ENCODE measurements around the gene ZNRF4.

Gene ZNRF4

GRCh38 chr19:5420953-5421352, 34.3 kb upstream of the ZNRF4 start:
- no peak for DNase-seq (ENCODE audit: extremely low spot score)
- ChIA-PET POLR2A (no interaction called here), CTCF (no interaction called here)
- TF ChIP-seq SP1 (IDR thresholded peaks at IDR 0.05) (no peak), TARDBP (IDR thresholded peaks at IDR 0.05) (no peak), LEF1 (IDR thresholded peaks at IDR 0.05; ENCODE audit: borderline replicate concordance) (no peak), BHLHE40 (IDR thresholded peaks at IDR 0.05; ENCODE audit: borderline replicate concordance) (no peak)

DNA sequence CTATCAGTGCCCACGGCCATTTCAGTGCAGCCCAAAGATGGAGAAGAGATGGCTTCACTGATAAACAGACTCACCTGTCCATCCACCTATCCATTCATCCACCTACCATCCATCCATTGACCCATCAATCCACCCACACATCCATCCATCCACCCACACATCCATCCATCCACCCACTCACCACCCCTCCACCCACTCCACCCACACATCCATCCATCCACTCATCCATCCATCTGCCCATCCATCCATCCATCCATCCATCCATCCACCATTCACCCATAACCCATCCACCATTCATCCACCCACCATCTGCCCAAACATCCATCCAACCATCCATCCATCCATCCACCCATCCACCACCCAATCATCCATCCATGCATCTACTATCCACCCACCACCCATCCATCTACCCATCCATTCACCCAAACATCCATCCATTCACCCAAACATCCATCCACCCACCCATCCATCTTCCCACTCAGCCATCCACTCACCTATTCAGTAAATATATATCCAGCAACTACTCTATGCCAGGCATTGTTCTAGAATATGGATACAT, 31.6 kb upstream of the ZNRF4 start:
- CTCF ChIA-PET = no interaction called here
- no peak for DNase-seq (ENCODE audit: extremely low spot score)
- TF ChIP-seq FOXA1 (IDR thresholded peaks at IDR 0.05) = no peak
- no peak for TF ChIP-seq LEF1 (IDR thresholded peaks at IDR 0.05; ENCODE audit: borderline replicate concordance)
- TF ChIP-seq BHLHE40 (IDR thresholded peaks at IDR 0.05; ENCODE audit: borderline replicate concordance) = no peak
- no peak for TF ChIP-seq TARDBP (IDR thresholded peaks at IDR 0.05)
- no peak for TF ChIP-seq ARNT (IDR thresholded peaks at IDR 0.05)
- no peak for TF ChIP-seq FOXM1 (IDR thresholded peaks at IDR 0.05; ENCODE audit: borderline replicate concordance)
- TF ChIP-seq FOXK2 (IDR thresholded peaks at IDR 0.05) = no peak
- TF ChIP-seq ZNF384 (IDR thresholded peaks at IDR 0.05) = no peak
- no peak for TF ChIP-seq CTBP1 (IDR thresholded peaks at IDR 0.05; ENCODE audit: borderline replicate concordance)
- TF ChIP-seq ELF4 (IDR thresholded peaks at IDR 0.05) = no peak
- TF ChIP-seq SP1 (IDR thresholded peaks at IDR 0.05) = no peak
- TF ChIP-seq HDGF (IDR thresholded peaks at IDR 0.05; ENCODE audit: borderline replicate concordance) = no peak
- TF ChIP-seq L3MBTL2 (conservative IDR thresholded peaks at IDR 0.05) = no peak
- TF ChIP-seq NFRKB (IDR thresholded peaks at IDR 0.05) = no peak
- TF ChIP-seq SUZ12 (IDR thresholded peaks at IDR 0.05) = no peak
- POLR2A ChIA-PET = no interaction called here

DNA sequence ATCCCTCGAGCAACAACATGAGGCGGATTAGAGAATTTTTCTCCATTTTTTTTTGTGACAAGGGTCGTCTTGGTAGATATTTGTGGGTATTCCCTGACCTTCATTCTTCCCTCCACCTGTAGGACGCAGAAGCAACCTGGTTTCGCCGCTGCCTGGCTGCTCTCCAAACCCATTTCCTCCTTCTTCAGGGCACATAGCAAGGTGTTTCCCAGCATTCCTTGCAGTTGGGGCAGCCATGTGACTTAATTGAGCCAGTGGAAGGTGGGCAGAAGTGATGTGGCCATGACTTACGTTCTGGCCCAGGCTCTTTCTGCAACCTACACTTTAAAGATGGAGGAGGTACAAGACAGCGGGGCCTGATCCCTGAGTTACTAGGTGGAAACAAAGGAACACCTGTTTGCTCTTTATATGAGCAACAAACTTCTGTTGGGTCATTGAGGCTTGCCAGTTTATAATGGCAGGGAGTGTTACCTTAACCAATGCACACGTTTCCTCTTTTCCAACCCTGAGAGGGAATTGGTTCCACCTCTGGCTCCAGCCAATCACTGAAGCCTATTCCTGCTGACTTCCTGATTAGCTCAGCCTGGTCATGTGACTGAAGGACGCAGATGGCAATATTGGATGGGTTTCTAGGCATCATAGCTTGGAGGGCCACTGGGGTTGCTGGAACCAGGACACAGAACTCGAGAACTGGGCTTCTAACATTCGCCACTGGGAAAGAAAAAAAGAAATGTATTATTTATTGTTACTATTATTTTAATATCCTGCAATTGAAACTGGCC, 30.8 kb upstream of the ZNRF4 start:
- ChIA-PET POLR2A (no interaction called here), CTCF (no interaction called here)
- no peak for DNase-seq (ENCODE audit: extremely low spot score)
- TF ChIP-seq LEF1 (IDR thresholded peaks at IDR 0.05; ENCODE audit: borderline replicate concordance) = no peak
- no peak for TF ChIP-seq ZNF384 (IDR thresholded peaks at IDR 0.05)
- no peak for TF ChIP-seq FOXK2 (IDR thresholded peaks at IDR 0.05)
- TF ChIP-seq ELF4 (IDR thresholded peaks at IDR 0.05) = no peak
- no peak for TF ChIP-seq TARDBP (IDR thresholded peaks at IDR 0.05)
- TF ChIP-seq SP1 (IDR thresholded peaks at IDR 0.05) = no peak
- no peak for TF ChIP-seq FOXA1 (IDR thresholded peaks at IDR 0.05)
- TF ChIP-seq, protein P1, sequence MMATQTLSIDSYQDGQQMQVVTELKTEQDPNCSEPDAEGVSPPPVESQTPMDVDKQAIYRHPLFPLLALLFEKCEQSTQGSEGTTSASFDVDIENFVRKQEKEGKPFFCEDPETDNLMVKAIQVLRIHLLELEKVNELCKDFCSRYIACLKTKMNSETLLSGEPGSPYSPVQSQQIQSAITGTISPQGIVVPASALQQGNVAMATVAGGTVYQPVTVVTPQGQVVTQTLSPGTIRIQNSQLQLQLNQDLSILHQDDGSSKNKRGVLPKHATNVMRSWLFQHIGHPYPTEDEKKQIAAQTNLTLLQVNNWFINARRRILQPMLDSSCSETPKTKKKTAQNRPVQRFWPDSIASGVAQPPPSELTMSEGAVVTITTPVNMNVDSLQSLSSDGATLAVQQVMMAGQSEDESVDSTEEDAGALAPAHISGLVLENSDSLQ (IDR thresholded peaks at IDR 0.05) = no peak
- TF ChIP-seq FOXM1 (IDR thresholded peaks at IDR 0.05; ENCODE audit: borderline replicate concordance) = no peak
- TF ChIP-seq CTBP1 (IDR thresholded peaks at IDR 0.05; ENCODE audit: borderline replicate concordance) = no peak
- TF ChIP-seq NFRKB (IDR thresholded peaks at IDR 0.05) = no peak
- no peak for TF ChIP-seq ARNT (IDR thresholded peaks at IDR 0.05)
- no peak for TF ChIP-seq BHLHE40 (IDR thresholded peaks at IDR 0.05; ENCODE audit: borderline replicate concordance)
- no peak for TF ChIP-seq SUZ12 (IDR thresholded peaks at IDR 0.05)
- no peak for TF ChIP-seq HDGF (IDR thresholded peaks at IDR 0.05; ENCODE audit: borderline replicate concordance)
- TF ChIP-seq L3MBTL2 (conservative IDR thresholded peaks at IDR 0.05) = no peak

GRCh38 chr19:5425260-5425659, 30.0 kb upstream of the ZNRF4 start:
- CTCF ChIA-PET = no interaction called here
- POLR2A ChIA-PET = no interaction called here

DNA sequence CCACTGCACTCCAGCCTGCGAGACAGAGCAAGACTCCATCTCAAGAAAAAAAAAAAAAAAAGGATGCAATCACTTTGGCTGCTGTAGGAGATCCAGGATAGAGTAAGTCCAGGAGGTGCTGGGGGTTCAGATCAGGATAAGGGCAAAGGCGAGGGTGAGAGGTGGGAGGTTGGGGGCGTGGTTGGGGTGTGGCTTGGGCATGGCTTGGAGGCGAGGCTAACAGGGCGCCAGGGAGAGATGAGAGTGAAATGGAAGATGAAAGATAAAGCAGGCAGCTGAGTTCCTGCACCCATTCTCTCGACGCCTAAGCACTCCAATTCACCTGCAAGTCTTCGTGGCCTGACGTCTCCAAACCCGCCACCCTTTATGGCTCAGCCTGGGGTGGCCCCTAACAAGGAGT, 25.0 kb upstream of the ZNRF4 start:
- ChIA-PET POLR2A (no interaction called here), CTCF (no interaction called here)
- no peak for TF ChIP-seq SUZ12 (IDR thresholded peaks at IDR 0.05)
- DNase-seq (ENCODE audit: extremely low spot score) = no peak

More at GRCh38 chr19:5425260-5425659, 30.0 kb upstream of the ZNRF4 start:
- DNase-seq (ENCODE audit: extremely low spot score) = no peak
- TF ChIP-seq SUZ12 (IDR thresholded peaks at IDR 0.05) (no peak), TARDBP (IDR thresholded peaks at IDR 0.05) (no peak), BHLHE40 (IDR thresholded peaks at IDR 0.05; ENCODE audit: borderline replicate concordance) (no peak), CTBP1 (IDR thresholded peaks at IDR 0.05; ENCODE audit: borderline replicate concordance) (no peak), FOXM1 (IDR thresholded peaks at IDR 0.05; ENCODE audit: borderline replicate concordance) (no peak), LEF1 (IDR thresholded peaks at IDR 0.05; ENCODE audit: borderline replicate concordance) (no peak), L3MBTL2 (conservative IDR thresholded peaks at IDR 0.05) (no peak)

DNA sequence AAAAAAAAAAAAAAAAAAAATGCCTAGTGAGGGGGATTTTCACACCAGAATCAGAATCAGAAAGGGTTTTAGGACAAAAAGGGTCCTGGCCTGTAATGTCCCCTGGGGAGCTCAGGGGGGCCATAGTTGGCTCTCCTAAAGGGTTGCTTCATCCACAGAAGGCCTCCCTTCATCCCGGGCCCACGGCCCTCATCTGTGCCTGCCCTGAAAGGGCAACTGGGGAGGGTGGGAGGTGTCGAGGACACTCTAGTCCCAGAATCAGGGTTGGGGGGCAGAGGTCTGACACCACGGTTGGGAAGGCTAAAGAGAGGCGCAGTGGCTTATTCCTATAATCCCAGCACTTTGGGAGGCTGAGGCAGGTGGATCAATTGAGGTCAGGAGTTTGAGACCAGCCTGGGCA, 22.5 kb upstream of the ZNRF4 start:
- no peak for DNase-seq (ENCODE audit: extremely low spot score)
- TF ChIP-seq HDGF (IDR thresholded peaks at IDR 0.05; ENCODE audit: borderline replicate concordance) = no peak
- TF ChIP-seq SP1 (IDR thresholded peaks at IDR 0.05) = no peak
- no peak for TF ChIP-seq SUZ12 (IDR thresholded peaks at IDR 0.05)
- no peak for TF ChIP-seq LEF1 (IDR thresholded peaks at IDR 0.05; ENCODE audit: borderline replicate concordance)
- no peak for TF ChIP-seq ELF4 (IDR thresholded peaks at IDR 0.05)
- no peak for TF ChIP-seq TARDBP (IDR thresholded peaks at IDR 0.05)
- no peak for TF ChIP-seq BHLHE40 (IDR thresholded peaks at IDR 0.05; ENCODE audit: borderline replicate concordance)
- no peak for TF ChIP-seq ZNF384 (IDR thresholded peaks at IDR 0.05)
- no peak for TF ChIP-seq CTBP1 (IDR thresholded peaks at IDR 0.05; ENCODE audit: borderline replicate concordance)
- TF ChIP-seq L3MBTL2 (conservative IDR thresholded peaks at IDR 0.05) = no peak
- CTCF ChIA-PET = no interaction called here
- POLR2A ChIA-PET = no interaction called here

GRCh38 chr19:5434351-5434917, 20.8 kb upstream of the ZNRF4 start:
- no peak for DNase-seq (ENCODE audit: extremely low spot score)
- TF ChIP-seq SUZ12 (IDR thresholded peaks at IDR 0.05) (no peak), LEF1 (IDR thresholded peaks at IDR 0.05; ENCODE audit: borderline replicate concordance) (no peak), FOXK2 (IDR thresholded peaks at IDR 0.05) (no peak), L3MBTL2 (conservative IDR thresholded peaks at IDR 0.05) (no peak), ELF4 (IDR thresholded peaks at IDR 0.05) (no peak), FOXM1 (IDR thresholded peaks at IDR 0.05; ENCODE audit: borderline replicate concordance) (no peak), ZNF384 (IDR thresholded peaks at IDR 0.05) (no peak), TARDBP (IDR thresholded peaks at IDR 0.05) (no peak), BHLHE40 (IDR thresholded peaks at IDR 0.05; ENCODE audit: borderline replicate concordance) (no peak), FOXA1 (IDR thresholded peaks at IDR 0.05) (no peak), ARNT (IDR thresholded peaks at IDR 0.05) (no peak), HDGF (IDR thresholded peaks at IDR 0.05; ENCODE audit: borderline replicate concordance) (no peak), SP1 (IDR thresholded peaks at IDR 0.05) (no peak)
- TF ChIP-seq, protein P1 (IDR thresholded peaks at IDR 0.05) = no peak
- CTCF ChIA-PET = no interaction called here
- POLR2A ChIA-PET = interaction anchor here (0.6 kb wide), 1 partner anchor 99 kb away, joined by 3 read pairs; no protein-coding TSS in a partner anchor

All from HEK293T (cell line).